Measurements from ENCODE around the gene IGSF23.

The IGSF23 gene

GRCh38 chr19:44641501-44642265, 28.3 kb downstream of the IGSF23 start:
- no peak for DNase-seq (ENCODE audit: low spot score)

- no peak for DNase-seq (ENCODE audit: low spot score)
These were observed 29.0 kb downstream of the IGSF23 start for GRCh38 chr19:44642377-44642776.

- DNase-seq (ENCODE audit: low spot score): peak; percentile 88
These were observed 30.4 kb downstream of the IGSF23 start, which contains the start of gene PVR for GRCh38 chr19:44643605-44644401. Gene PVR (plus strand): TSS chr19:44643910. CDS start chr19:44644097, 187 bp downstream.

GRCh38 chr19:44644402-44645016, 31.1 kb downstream of the IGSF23 start:
- peak; percentile 64 for DNase-seq (ENCODE audit: low spot score)

- DNase-seq (ENCODE audit: low spot score): no peak
These were observed 32.2 kb downstream of the IGSF23 start for GRCh38 chr19:44645407-44646048.

GRCh38 chr19:44646049-44646416, 32.7 kb downstream of the IGSF23 start:
- DNase-seq (ENCODE audit: low spot score): no peak

- DNase-seq (ENCODE audit: low spot score): no peak
These were observed 33.8 kb downstream of the IGSF23 start for GRCh38 chr19:44647144-44647543.

- DNase-seq (ENCODE audit: low spot score): no peak
These were observed 35.4 kb downstream of the IGSF23 start for GRCh38 chr19:44648631-44649251.

GRCh38 chr19:44649578-44650145, 36.3 kb downstream of the IGSF23 start:
- no peak for DNase-seq (ENCODE audit: low spot score)

- no peak for DNase-seq (ENCODE audit: low spot score)
These were observed 40.0 kb downstream of the IGSF23 start for GRCh38 chr19:44653343-44653742.

- DNase-seq (ENCODE audit: low spot score): peak; percentile 71
These were observed 40.8 kb downstream of the IGSF23 start for GRCh38 chr19:44653977-44654774.

- peak; percentile 76 for DNase-seq (ENCODE audit: low spot score)
These were observed 44.0 kb downstream of the IGSF23 start for GRCh38 chr19:44657211-44657921.

GRCh38 chr19:44658069-44658733, 44.8 kb downstream of the IGSF23 start:
- DNase-seq (ENCODE audit: low spot score): no peak

- DNase-seq (ENCODE audit: low spot score): no peak
These were observed 46.7 kb downstream of the IGSF23 start for GRCh38 chr19:44660081-44660480.

GRCh38 chr19:44661205-44661604, 47.8 kb downstream of the IGSF23 start:
- no peak for DNase-seq (ENCODE audit: low spot score)

GRCh38 chr19:44661904-44662303, 48.5 kb downstream of the IGSF23 start:
- no peak for DNase-seq (ENCODE audit: low spot score)

- no peak for DNase-seq (ENCODE audit: low spot score)
These were observed 49.5 kb downstream of the IGSF23 start for GRCh38 chr19:44662691-44663385.

GRCh38 chr19:44663996-44664395, 50.6 kb downstream of the IGSF23 start:
- no peak for DNase-seq (ENCODE audit: low spot score)

- no peak for DNase-seq (ENCODE audit: low spot score)
These were observed 51.6 kb downstream of the IGSF23 start for GRCh38 chr19:44664976-44665375.

All from HuH-7 (cell line).